ENCODE measurements around the gene AICDA. TPM values are rescaled to one million over a fixed set of nuclear protein-coding genes. Genes with fewer than 3 reads are reported as not detected.
"Not testable (repeated sequence)": the region's sequence is repeated elsewhere in the genome, so short reads cannot be mapped to it uniquely, and the experiment has no call there.

The AICDA gene
- total RNA-seq, 1 donor from 2014 or later, result not detected

DNA sequence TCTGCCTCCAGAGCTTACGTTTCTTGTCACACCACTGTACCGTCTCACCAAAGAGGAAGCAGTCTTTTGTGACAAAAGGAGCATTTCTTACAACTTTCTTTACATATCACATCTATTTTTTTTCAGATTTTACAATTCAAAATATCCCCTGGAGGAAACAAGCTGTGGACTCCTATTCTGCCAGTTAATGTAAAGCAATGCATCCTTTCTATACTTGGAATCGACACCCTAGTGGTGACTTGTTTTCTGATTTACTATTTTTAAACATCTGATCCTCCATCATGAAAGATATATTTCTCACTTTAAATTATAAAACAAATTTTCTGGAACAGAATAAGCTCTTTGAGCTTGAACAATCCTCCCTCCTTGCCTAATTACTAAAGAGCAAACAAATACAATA lies 34.8 kb downstream of the AICDA start:
- Mint-ChIP-seq H3K9me3 (no peaks in the 10 kb centered on the region), H3K4me1 (no peaks in the 10 kb centered on the region), H3K27ac (no peak overlapping the region), H3K27me3 (ENCODE audit: low read depth) (peaks cover 2% of the 10 kb centered on the region), H3K36me3 (no peaks in the 10 kb centered on the region), H3K4me3 (no peak overlapping the region)
- DNase-seq (ENCODE audit: low spot score in 2 of 2, unreplicated experiment in 2 of 2), result no peak
- TF ChIP-seq, protein P1, sequence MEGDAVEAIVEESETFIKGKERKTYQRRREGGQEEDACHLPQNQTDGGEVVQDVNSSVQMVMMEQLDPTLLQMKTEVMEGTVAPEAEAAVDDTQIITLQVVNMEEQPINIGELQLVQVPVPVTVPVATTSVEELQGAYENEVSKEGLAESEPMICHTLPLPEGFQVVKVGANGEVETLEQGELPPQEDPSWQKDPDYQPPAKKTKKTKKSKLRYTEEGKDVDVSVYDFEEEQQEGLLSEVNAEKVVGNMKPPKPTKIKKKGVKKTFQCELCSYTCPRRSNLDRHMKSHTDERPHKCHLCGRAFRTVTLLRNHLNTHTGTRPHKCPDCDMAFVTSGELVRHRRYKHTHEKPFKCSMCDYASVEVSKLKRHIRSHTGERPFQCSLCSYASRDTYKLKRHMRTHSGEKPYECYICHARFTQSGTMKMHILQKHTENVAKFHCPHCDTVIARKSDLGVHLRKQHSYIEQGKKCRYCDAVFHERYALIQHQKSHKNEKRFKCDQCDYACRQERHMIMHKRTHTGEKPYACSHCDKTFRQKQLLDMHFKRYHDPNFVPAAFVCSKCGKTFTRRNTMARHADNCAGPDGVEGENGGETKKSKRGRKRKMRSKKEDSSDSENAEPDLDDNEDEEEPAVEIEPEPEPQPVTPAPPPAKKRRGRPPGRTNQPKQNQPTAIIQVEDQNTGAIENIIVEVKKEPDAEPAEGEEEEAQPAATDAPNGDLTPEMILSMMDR (IDR thresholded peaks at IDR 0.05; ENCODE audit: unreplicated experiment), result no peak

DNA sequence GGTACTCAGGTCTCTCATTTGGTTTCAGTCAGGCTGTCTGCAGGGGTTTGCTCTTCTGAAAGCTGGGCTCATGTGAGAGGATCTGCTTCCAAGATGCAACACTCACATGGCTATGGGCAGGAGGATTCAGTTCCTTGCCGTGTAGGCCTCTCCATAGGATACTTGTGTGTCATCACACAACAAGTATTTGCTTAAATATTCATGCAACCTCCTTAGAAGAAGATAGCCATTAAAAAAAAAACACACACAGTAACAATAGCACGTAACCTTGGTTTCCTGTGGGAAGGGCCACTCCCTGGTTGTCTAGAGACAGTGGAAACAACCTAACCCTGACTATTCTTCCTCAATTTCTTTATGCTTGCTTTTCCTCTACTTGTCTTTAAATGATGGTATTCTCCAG lies 40.2 kb downstream of the AICDA start:
- Mint-ChIP-seq H3K27me3 (ENCODE audit: low read depth) (peaks cover 2% of the 10 kb centered on the region), H3K27ac (no peak overlapping the region), H3K36me3 (no peaks in the 10 kb centered on the region), H3K4me3 (no peak overlapping the region), H3K9me3 (no peaks in the 10 kb centered on the region), H3K4me1 (no peaks in the 10 kb centered on the region)
- TF ChIP-seq, protein P1 (IDR thresholded peaks at IDR 0.05; ENCODE audit: unreplicated experiment), result no peak
- DNase-seq (ENCODE audit: low spot score in 2 of 2, unreplicated experiment in 2 of 2), result no peak

DNA sequence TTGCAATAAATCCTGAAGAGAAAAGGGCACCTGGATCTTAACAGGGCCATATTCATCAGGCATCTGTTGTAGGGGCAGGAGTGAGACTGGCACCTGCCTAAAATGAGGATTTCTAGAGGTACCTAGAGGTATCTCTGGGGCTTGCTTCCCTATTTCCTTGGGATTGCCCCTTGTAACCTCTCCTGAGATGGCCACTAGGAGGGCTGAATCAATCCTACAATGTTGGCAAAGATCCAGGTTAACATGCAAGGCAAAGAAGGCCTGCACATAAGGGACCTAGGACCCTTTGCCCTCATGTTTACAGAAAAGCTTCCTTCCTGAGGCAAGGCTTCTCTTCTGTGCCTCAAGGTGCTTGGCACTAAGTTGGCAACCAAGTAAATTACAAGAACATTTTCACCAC lies 46.1 kb downstream of the AICDA start:
- H3K9me3 Mint-ChIP-seq, result peaks cover 16% of the 10 kb centered on the region
- no peaks in the 10 kb centered on the region for H3K27me3 Mint-ChIP-seq (ENCODE audit: low read depth)
- peaks cover 1% of the 10 kb centered on the region for H3K36me3 Mint-ChIP-seq
- no peak overlapping the region for H3K4me3 Mint-ChIP-seq
- TF ChIP-seq, protein P1 (IDR thresholded peaks at IDR 0.05; ENCODE audit: unreplicated experiment), result no peak
- no peak for DNase-seq (ENCODE audit: low spot score in 2 of 2, unreplicated experiment in 2 of 2)
- no peaks in the 10 kb centered on the region for H3K4me1 Mint-ChIP-seq
- no peak overlapping the region for H3K27ac Mint-ChIP-seq

DNA sequence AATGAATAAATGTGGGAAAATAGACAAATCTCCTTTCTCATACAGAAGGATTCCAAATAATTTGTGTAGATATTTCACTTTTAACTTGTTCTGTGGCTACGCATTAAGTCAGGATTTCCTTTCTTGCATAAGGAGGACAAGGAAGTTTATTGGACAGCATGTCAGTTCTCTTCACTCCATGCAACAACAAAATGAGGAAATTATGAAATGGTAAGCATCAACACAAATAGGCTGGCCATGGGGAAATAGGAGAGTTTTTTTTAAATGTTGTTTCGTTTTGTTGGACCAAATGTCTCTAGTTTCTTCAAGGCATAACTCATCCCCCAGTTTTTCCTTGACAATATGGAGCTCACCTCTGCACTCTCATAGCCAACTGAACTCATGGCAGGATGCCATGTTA lies 46.6 kb downstream of the AICDA start:
- not testable (repeated sequence) for H3K36me3 Mint-ChIP-seq; H3K4me3 Mint-ChIP-seq; H3K27me3 Mint-ChIP-seq (ENCODE audit: low read depth); H3K4me1 Mint-ChIP-seq; DNase-seq (ENCODE audit: low spot score in 2 of 2, unreplicated experiment in 2 of 2); H3K27ac Mint-ChIP-seq
- H3K9me3 Mint-ChIP-seq, result peaks cover 20% of the 10 kb centered on the region

GRCh38 chr12:8564656-8565055 lies 48.0 kb downstream of the AICDA start:
- Mint-ChIP-seq H3K9me3 (peaks cover 30% of the 10 kb centered on the region), H3K36me3 (peaks cover 1% of the 10 kb centered on the region), H3K4me1 (no peaks in the 10 kb centered on the region), H3K27me3 (ENCODE audit: low read depth) (no peaks in the 10 kb centered on the region), H3K27ac (no peak overlapping the region), H3K4me3 (no peak overlapping the region)
- TF ChIP-seq, protein P1 (IDR thresholded peaks at IDR 0.05; ENCODE audit: unreplicated experiment), result no peak
- no peak for DNase-seq (ENCODE audit: low spot score in 2 of 2, unreplicated experiment in 2 of 2)

DNA sequence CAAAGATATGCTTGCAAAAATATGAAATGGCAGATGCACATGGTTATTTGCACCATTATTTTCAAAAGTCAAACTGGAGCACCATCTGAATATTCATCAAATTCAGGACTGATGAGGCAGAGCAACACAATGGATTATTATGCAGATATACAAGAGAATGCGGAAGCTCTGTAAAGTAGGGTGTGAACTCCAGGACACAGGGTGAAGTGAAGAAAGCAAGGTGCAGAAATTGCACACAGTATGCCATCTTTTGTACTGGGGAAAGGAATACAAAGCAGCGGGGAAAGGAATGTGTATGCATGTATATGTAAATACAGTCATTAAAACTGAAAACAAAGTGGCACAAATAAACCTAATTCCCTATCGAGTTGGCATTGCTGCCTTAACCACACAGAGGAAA lies 49.3 kb downstream of the AICDA start:
- DNase-seq (ENCODE audit: low spot score in 2 of 2, unreplicated experiment in 2 of 2), result no peak
- Mint-ChIP-seq H3K9me3 (peaks cover 30% of the 10 kb centered on the region), H3K4me1 (no peaks in the 10 kb centered on the region), H3K27me3 (ENCODE audit: low read depth) (no peaks in the 10 kb centered on the region), H3K27ac (no peak overlapping the region), H3K4me3 (no peak overlapping the region), H3K36me3 (peaks cover 1% of the 10 kb centered on the region)
- TF ChIP-seq, protein P1 (IDR thresholded peaks at IDR 0.05; ENCODE audit: unreplicated experiment), result no peak
